ENCODE data around the gene UTS2R.

GRCh38 chr17:82358465-82359350 is 12.9 kb upstream of the UTS2R start, which contains the start of gene TEX19:
- no peak for TF ChIP-seq EZH2 (IDR thresholded peaks at IDR 0.05)
- TF ChIP-seq CTCF (IDR thresholded peaks at IDR 0.05), result no peak
- no peak for TF ChIP-seq EZH2phosphoT487 (IDR thresholded peaks at IDR 0.05)
